ENCODE data around the gene SFXN5. TPM values are rescaled to one million over a fixed set of nuclear protein-coding genes. Genes with fewer than 3 reads are reported as not detected.

The SFXN5 gene
- total RNA-seq, 1 experiment from 2014 or later = 22.0 TPM

DNA sequence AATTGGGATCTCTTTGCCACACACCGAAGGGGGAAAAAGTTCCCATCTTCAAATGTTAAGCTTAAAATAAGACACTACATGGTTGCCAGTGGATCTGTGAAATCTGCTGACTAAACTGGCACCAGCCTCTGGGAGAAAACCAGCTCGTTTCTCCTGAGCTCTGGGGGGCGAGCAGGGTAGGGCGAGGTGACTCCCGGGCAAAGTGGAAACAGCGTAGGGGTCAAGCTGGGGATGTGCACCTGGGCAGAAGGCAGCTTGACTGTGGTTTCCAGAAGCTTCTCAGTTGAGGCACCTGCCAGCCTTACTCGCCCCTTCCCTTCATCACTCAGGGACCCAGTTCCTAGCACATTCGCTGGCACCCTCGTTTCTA lies 62.8 kb downstream of the SFXN5 start:
- H3K9me2 ChIP-seq (replicated peaks; ENCODE audit: low read length) = no peaks in the 10 kb centered on the region
- BruUV-seq (replicated peaks) = no TSS peak
- no peaks in the 10 kb centered on the region for H3K79me2 ChIP-seq (ENCODE audit: low read length)
- no peak overlapping the region for H3K4me3 ChIP-seq (ENCODE audit: low read length)
- POLR2A ChIA-PET (ENCODE audit: unreplicated experiment) = no interaction called here
- intact Hi-C loops (cut with micrococcal nuclease) = no loop called here
- H3K4me2 ChIP-seq (ENCODE audit: low read length) = no peak overlapping the region
- H3K9ac ChIP-seq (ENCODE audit: low read length) = no peak overlapping the region
- H3K36me3 ChIP-seq (ENCODE audit: low read depth, low read length) = no peaks in the 10 kb centered on the region
- no peaks in the 10 kb centered on the region for H3K27me3 ChIP-seq (ENCODE audit: low read length)
- H3K27ac ChIP-seq (ENCODE audit: low read length) = no peak overlapping the region
- H3F3A ChIP-seq (ENCODE audit: low read length, unreplicated experiment) = no peaks in the 10 kb centered on the region
- no peaks in the 10 kb centered on the region for H3K9me3 ChIP-seq (ENCODE audit: low read length)
- H4K20me1 ChIP-seq (ENCODE audit: low read length) = no peaks in the 10 kb centered on the region
- DNase-seq (no peak), ATAC-seq (no peak)
- CTCF ChIA-PET = no interaction called here
- no peak overlapping the region for H2AFZ ChIP-seq (ENCODE audit: low read length)
- TF ChIP-seq EZH2 (IDR thresholded peaks at IDR 0.05; ENCODE audit: low read length, unreplicated experiment) = no peak
- TF ChIP-seq, protein P1, sequence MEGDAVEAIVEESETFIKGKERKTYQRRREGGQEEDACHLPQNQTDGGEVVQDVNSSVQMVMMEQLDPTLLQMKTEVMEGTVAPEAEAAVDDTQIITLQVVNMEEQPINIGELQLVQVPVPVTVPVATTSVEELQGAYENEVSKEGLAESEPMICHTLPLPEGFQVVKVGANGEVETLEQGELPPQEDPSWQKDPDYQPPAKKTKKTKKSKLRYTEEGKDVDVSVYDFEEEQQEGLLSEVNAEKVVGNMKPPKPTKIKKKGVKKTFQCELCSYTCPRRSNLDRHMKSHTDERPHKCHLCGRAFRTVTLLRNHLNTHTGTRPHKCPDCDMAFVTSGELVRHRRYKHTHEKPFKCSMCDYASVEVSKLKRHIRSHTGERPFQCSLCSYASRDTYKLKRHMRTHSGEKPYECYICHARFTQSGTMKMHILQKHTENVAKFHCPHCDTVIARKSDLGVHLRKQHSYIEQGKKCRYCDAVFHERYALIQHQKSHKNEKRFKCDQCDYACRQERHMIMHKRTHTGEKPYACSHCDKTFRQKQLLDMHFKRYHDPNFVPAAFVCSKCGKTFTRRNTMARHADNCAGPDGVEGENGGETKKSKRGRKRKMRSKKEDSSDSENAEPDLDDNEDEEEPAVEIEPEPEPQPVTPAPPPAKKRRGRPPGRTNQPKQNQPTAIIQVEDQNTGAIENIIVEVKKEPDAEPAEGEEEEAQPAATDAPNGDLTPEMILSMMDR (conservative IDR thresholded peaks at IDR 0.05; ENCODE audit: low read depth, low read length) = no peak
- no peak for TF ChIP-seq EZH2phosphoT487 (IDR thresholded peaks at IDR 0.05; ENCODE audit: borderline replicate concordance, low read length)
- H3K4me1 ChIP-seq (ENCODE audit: insufficient read depth, low read length) = peaks cover 2% of the 10 kb centered on the region; the same call in 1 of the 2 replicates

DNA sequence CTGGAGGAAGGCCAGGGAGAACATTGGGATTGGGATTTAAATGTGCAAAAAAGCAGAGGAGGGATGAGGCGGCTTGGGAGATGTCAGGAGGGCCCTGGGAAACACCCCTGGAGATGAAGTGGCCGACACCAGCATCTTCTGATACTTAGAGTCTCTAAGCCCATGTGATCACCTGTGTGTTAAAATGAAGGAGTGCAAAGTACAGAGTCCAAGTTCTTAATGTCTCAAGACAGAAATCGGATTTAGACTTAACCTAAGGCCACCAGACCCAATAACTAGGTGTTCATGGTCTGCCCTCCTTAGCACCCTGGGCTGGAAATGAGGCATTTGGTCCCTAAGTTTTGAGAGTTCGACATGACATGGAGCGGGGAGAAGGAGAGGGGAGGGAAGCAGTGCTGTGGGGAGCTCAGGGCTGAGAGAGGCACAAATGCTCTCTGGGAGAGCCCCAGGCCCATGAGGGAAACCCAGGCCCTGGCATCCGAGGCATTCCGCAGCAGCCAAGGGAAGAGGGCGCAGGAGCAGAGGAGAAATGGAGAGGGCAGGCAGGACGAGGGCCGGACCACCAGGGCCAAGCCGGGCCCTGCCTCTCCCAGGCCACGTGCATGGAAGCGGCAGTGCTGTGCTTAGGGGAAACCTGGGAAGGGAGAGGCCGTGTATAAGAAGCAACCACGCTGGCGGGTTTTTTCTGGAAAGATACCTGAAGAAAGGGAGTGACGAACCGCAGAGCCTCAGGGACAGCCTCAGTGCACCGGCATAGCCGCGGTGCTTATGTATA lies 63.3 kb downstream of the SFXN5 start:
- no peak for DNase-seq
- Histone ChIP-seq H3K9me2 (replicated peaks; ENCODE audit: low read length) (no peaks in the 10 kb centered on the region), H3K36me3 (ENCODE audit: low read depth, low read length) (no peaks in the 10 kb centered on the region), H3K4me1 (ENCODE audit: insufficient read depth, low read length) (no peaks in the 10 kb centered on the region), H3K9ac (ENCODE audit: low read length) (no peak overlapping the region), H3K27me3 (ENCODE audit: low read length) (no peaks in the 10 kb centered on the region), H2AFZ (ENCODE audit: low read length) (no peak overlapping the region), H3K27ac (ENCODE audit: low read length) (no peak overlapping the region), H3K79me2 (ENCODE audit: low read length) (no peaks in the 10 kb centered on the region), H3K4me3 (ENCODE audit: low read length) (no peak overlapping the region), H4K20me1 (ENCODE audit: low read length) (no peaks in the 10 kb centered on the region), H3K4me2 (ENCODE audit: low read length) (no peak overlapping the region), H3K9me3 (ENCODE audit: low read length) (no peaks in the 10 kb centered on the region), H3F3A (ENCODE audit: low read length, unreplicated experiment) (no peaks in the 10 kb centered on the region)
- TF ChIP-seq, protein P1 (conservative IDR thresholded peaks at IDR 0.05; ENCODE audit: low read depth, low read length) = no peak
- TF ChIP-seq EZH2phosphoT487 (IDR thresholded peaks at IDR 0.05; ENCODE audit: borderline replicate concordance, low read length) = no peak
- no peak for TF ChIP-seq EZH2 (IDR thresholded peaks at IDR 0.05; ENCODE audit: low read length, unreplicated experiment)
- ChIA-PET POLR2A (ENCODE audit: unreplicated experiment) (no interaction called here), CTCF (no interaction called here)
- no peak for ATAC-seq
- intact Hi-C loops (cut with micrococcal nuclease) = no loop called here
- BruUV-seq (replicated peaks) = no TSS peak

DNA sequence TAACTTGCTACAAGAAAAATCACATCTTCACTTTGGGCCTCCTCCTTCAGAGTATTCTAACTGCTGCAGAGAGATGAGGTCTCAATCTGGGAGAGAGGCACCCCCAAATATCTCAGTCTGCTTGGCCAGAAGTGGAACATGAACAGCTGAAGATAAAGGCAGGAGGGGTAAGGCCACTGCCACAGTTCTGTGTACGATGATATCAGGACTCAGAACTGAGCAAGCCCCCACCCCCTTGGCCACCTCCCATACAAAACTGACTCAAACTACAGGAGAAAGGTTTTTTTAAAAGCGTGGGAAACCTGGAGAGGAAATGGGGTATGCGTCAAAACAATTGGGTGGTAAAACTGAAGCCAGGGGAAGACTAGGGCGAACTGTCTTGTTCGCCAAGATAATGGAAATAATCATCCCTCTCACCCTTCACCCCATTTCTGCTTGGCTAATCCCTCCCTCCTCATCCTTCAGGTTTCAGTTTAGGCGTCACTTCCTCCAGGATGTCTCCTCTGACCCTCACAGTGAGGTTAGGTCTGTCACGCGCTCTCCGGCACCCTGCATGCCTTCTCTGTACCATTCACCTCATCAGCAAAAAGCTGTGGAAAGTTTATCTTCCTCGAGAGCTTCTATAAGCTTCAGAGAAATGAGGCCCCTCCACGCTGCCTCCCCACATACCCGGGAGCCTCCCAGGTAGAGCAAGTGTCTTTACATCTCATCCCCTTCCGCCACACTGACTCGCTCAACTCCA lies 64.4 kb downstream of the SFXN5 start:
- no TSS peak for BruUV-seq (replicated peaks)
- no peak overlapping the region for H2AFZ ChIP-seq (ENCODE audit: low read length)
- no peaks in the 10 kb centered on the region for H3K36me3 ChIP-seq (ENCODE audit: low read depth, low read length)
- no peaks in the 10 kb centered on the region for H3K9me3 ChIP-seq (ENCODE audit: low read length)
- no peak overlapping the region for H3K27ac ChIP-seq (ENCODE audit: low read length)
- H4K20me1 ChIP-seq (ENCODE audit: low read length) = no peaks in the 10 kb centered on the region
- no peaks in the 10 kb centered on the region for H3K27me3 ChIP-seq (ENCODE audit: low read length)
- ChIA-PET POLR2A (ENCODE audit: unreplicated experiment) (no interaction called here), CTCF (no interaction called here)
- ATAC-seq (no peak), DNase-seq (no peak)
- no peaks in the 10 kb centered on the region for H3F3A ChIP-seq (ENCODE audit: low read length, unreplicated experiment)
- intact Hi-C loops (cut with micrococcal nuclease) = no loop called here
- no peak overlapping the region for H3K4me3 ChIP-seq (ENCODE audit: low read length)
- H3K4me1 ChIP-seq (ENCODE audit: insufficient read depth, low read length) = no peaks in the 10 kb centered on the region
- H3K79me2 ChIP-seq (ENCODE audit: low read length) = no peaks in the 10 kb centered on the region
- no peaks in the 10 kb centered on the region for H3K9me2 ChIP-seq (replicated peaks; ENCODE audit: low read length)
- no peak overlapping the region for H3K4me2 ChIP-seq (ENCODE audit: low read length)
- TF ChIP-seq EZH2phosphoT487 (IDR thresholded peaks at IDR 0.05; ENCODE audit: borderline replicate concordance, low read length) (no peak), EZH2 (IDR thresholded peaks at IDR 0.05; ENCODE audit: low read length, unreplicated experiment) (no peak)
- TF ChIP-seq, protein P1 (conservative IDR thresholded peaks at IDR 0.05; ENCODE audit: low read depth, low read length) = no peak
- no peak overlapping the region for H3K9ac ChIP-seq (ENCODE audit: low read length)
